HepG2 (cell line): ENCODE results near the gene POGLUT3.

Experiments used
- CC2D1A ChIP-seq: sonication (generic); formaldehyde crosslinking; IDR thresholded peaks from 2 replicates; pipeline ENCODE4 v1.8.1; 2023; ENCODE audit warnings: mild to moderate bottlenecking, missing genetic modification reagents
- CEBPB ChIP-seq: IDR thresholded peaks from 2 replicates; pipeline ENCODE4 v1.6.1; 2011; ENCODE audit warnings: low read depth, low read length, improper control_type of control experiment, borderline replicate concordance
- GABPA ChIP-seq, 2 experiments: IDR thresholded peaks; 2 replicates each; pipeline ENCODE4 v1.6.1; 2011 to 2016; ENCODE audit warnings: low read depth in 2 of 2, low read length in 1 of 2, missing biosample characterization in 1 of 2, missing genetic modification characterization in 1 of 2
- RARG ChIP-seq: sonication (generic); formaldehyde crosslinking; IDR thresholded peaks from 2 replicates; pipeline ENCODE4 v1.4.0; 2020; ENCODE audit warnings: low read depth, mild to moderate bottlenecking, missing genetic modification reagents
- TBP ChIP-seq: sonication (generic); formaldehyde crosslinking; IDR thresholded peaks from 2 replicates; pipeline ENCODE4 v1.5.0; 2020; ENCODE audit warnings: missing genetic modification reagents
- TF ChIP-seq, protein P1 (sequence below): IDR thresholded peaks from 2 replicates; pipeline ENCODE4 v1.6.1; 2012; ENCODE audit warnings: inconsistent platforms
- TF ChIP-seq, protein P2 (sequence below): sonication (generic); formaldehyde crosslinking; IDR thresholded peaks from 2 replicates; pipeline ENCODE4 v1.5.0; 2020; ENCODE audit warnings: mild to moderate bottlenecking, missing genetic modification reagents, moderate library complexity
- TF ChIP-seq, protein P3 (sequence below): sonication (generic); formaldehyde crosslinking; conservative IDR thresholded peaks from 2 replicates; pipeline ENCODE4 v1.4.0; 2020; ENCODE audit warnings: missing genetic modification reagents

DNA sequence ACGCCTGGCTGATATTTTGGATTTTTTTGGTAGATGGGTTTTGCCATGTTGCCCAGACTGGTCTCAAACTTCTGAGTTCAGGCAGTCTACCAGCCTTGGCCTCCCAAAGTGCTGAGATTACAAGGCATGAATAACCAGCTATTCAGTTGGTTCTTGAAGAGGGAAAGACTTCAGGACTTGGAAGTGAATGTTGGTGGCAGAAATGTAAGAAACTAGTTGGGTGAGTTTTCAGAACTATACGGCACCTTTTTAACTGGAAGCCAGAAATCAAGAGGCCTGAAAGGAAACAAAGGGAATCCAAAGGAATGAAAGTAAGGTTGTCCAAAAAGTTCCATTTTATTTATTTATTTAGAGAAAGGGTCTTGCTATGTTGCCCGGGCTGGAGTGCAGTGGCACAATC, 2.9 kb downstream of the POGLUT3 start:
- TF ChIP-seq CEBPB (no peak), GABPA (IDR thresholded peaks at IDR 0.05; ENCODE audit: low read depth, low read length) (no peak), GABPA (CRISPR knock-in tag; IDR thresholded peaks at IDR 0.05; ENCODE audit: low read depth) (no peak), TBP (CRISPR knock-in tag) (no peak), RARG (no peak), CC2D1A (CRISPR knock-in tag) (no peak)
- TF ChIP-seq, protein P1, sequence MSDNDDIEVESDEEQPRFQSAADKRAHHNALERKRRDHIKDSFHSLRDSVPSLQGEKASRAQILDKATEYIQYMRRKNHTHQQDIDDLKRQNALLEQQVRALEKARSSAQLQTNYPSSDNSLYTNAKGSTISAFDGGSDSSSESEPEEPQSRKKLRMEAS, result no peak
- TF ChIP-seq, protein P2, sequence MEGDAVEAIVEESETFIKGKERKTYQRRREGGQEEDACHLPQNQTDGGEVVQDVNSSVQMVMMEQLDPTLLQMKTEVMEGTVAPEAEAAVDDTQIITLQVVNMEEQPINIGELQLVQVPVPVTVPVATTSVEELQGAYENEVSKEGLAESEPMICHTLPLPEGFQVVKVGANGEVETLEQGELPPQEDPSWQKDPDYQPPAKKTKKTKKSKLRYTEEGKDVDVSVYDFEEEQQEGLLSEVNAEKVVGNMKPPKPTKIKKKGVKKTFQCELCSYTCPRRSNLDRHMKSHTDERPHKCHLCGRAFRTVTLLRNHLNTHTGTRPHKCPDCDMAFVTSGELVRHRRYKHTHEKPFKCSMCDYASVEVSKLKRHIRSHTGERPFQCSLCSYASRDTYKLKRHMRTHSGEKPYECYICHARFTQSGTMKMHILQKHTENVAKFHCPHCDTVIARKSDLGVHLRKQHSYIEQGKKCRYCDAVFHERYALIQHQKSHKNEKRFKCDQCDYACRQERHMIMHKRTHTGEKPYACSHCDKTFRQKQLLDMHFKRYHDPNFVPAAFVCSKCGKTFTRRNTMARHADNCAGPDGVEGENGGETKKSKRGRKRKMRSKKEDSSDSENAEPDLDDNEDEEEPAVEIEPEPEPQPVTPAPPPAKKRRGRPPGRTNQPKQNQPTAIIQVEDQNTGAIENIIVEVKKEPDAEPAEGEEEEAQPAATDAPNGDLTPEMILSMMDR (CRISPR knock-in tag), result no peak
- TF ChIP-seq, protein P3, sequence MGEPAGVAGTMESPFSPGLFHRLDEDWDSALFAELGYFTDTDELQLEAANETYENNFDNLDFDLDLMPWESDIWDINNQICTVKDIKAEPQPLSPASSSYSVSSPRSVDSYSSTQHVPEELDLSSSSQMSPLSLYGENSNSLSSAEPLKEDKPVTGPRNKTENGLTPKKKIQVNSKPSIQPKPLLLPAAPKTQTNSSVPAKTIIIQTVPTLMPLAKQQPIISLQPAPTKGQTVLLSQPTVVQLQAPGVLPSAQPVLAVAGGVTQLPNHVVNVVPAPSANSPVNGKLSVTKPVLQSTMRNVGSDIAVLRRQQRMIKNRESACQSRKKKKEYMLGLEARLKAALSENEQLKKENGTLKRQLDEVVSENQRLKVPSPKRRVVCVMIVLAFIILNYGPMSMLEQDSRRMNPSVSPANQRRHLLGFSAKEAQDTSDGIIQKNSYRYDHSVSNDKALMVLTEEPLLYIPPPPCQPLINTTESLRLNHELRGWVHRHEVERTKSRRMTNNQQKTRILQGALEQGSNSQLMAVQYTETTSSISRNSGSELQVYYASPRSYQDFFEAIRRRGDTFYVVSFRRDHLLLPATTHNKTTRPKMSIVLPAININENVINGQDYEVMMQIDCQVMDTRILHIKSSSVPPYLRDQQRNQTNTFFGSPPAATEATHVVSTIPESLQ, result no peak
